Ovary (tissue), 10 donors: Measurements from ENCODE around the gene GJC3. TPM values are rescaled to one million over a fixed set of nuclear protein-coding genes. Genes with fewer than 3 reads are reported as not detected.
"Not testable (repeated sequence)": the region's sequence is repeated elsewhere in the genome, so short reads cannot be mapped to it uniquely, and the experiment has no call there.

Source experiments
- DNase-seq, 5 donors: peaks; one replicate each; pipeline ENCODE4 v3.0.0-alpha.2; 2019 to 2020
- H3K27ac ChIP-seq, 2 donors: fragments of 200-600 bp; one replicate each; pipeline versions ENCODE4 v1.5.1 to v1.8.0; 2019 to 2022
- H3K27me3 ChIP-seq: fragments of 200-600 bp; one replicate; pipeline ENCODE4 v1.8.0; 2022
- H3K36me3 ChIP-seq: fragments of 200-600 bp; sonication (generic); one replicate; pipeline ENCODE4 v1.5.1; 2019
- H3K4me1 ChIP-seq: one replicate; pipeline ENCODE4 v1.8.1; 2013; ENCODE audit warnings: mild to moderate bottlenecking, moderate library complexity; ENCODE audit not compliant: insufficient read depth
- H3K4me3 ChIP-seq: fragments of 200-600 bp; sonication (generic); one replicate; pipeline ENCODE4 v1.5.1; 2017
- H3K9me3 ChIP-seq, 2 donors: fragments of 200-600 bp in 1 of 2; sonication (generic) in 1 of 2; one replicate each; pipeline versions ENCODE4 v1.5.1 to v1.8.1; 2013 to 2019; ENCODE audit warnings: mild to moderate bottlenecking in 1 of 2, moderate library complexity in 1 of 2
- EP300 ChIP-seq: sonication (generic); formaldehyde crosslinking; IDR thresholded peaks from one replicate; pipeline ENCODE4 v1.6.1; 2017; ENCODE audit warnings: antibody characterized with exemption
- POLR2A ChIP-seq: fragments of 450-650 bp; IDR thresholded peaks from one replicate; pipeline ENCODE4 v1.6.1; 2017; ENCODE audit warnings: antibody characterized with exemption, mild to moderate bottlenecking, moderate library complexity
- WGBS, 3 donors: extraction: QIAGEN DNeasy Blood & Tissue Kit in 1 of 3; methylation state at CpG; one replicate each; pipeline versions ENCODE4 v1.1.5 to v1.1.7; 2013 to 2017; 5-methylcytosine and 5-hydroxymethylcytosine counted together
- intact Hi-C, 4 donors: fragments of 100-400 bp; cut with DNase I; formaldehyde crosslinking; loops; one replicate each; pipeline versions ENCODE4 v1.11.0 to v1.15.1; 2022 to 2023
- long read RNA-seq, 3 donors: library from polyadenylated mRNA in 2 of 3; unstranded in 2 of 3; transcript quantifications; one replicate each; pipeline ENCODE4 v2.0.0 and lab custom pipeline, GENCODE V29; 2021 to 2026
- polyA plus RNA-seq, 2 donors: library from polyadenylated mRNA; stranded (reverse); fragments of 200-250 nt in 1 of 2; fragments of 350-450 nt in 1 of 2; fragmentation: Illumina TruSeq in 1 of 2; extraction: RNeasy Lipid Tissue Mini Kit (QIAGEN cat#74804) in 1 of 2; gene quantifications; one replicate each; pipeline ENCODE4 v1.2.3, GENCODE V29; 2013 to 2014
- total RNA-seq, 7 donors: library from RNA; depleted of rRNA in 2 of 7; stranded (reverse); fragments of >200 nt in 2 of 7; fragmentation: NEBNext Ultra II Directional in 3 of 7; extraction: Animal tissue kit (Norgen Biotek cat#: 25700) in 3 of 7; gene quantifications; one replicate each; pipeline versions ENCODE4 v1.1.0 to v1.2.4, GENCODE V29; 2016 to 2023
- TF ChIP-seq, protein P1 (sequence below), 3 donors: fragments of 450-650 bp in 2 of 3; fragments of 200-600 bp in 1 of 3; IDR thresholded peaks; one replicate each; pipeline versions ENCODE4 v1.5.1 to v1.8.0; 2016 to 2022; ENCODE audit warnings: antibody characterized with exemption in 3 of 3, mild to moderate bottlenecking in 1 of 3
- donor health status: DM: no; HTN: no; CAD: no; lungs with moderate emphysema.
- donor health status: DM: no; HTN: no; CAD: no.
- donor health status: Bipolar disorder and iron deficiency.
- donor health status: DM: yes; HTN: yes; CAD: no.
- donor health status: DM: no; HTN: no; CAD: no.
- donor health status: DM: yes; HTN: yes; CAD: no.

GJC3 gene, protein sequence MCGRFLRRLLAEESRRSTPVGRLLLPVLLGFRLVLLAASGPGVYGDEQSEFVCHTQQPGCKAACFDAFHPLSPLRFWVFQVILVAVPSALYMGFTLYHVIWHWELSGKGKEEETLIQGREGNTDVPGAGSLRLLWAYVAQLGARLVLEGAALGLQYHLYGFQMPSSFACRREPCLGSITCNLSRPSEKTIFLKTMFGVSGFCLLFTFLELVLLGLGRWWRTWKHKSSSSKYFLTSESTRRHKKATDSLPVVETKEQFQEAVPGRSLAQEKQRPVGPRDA
- 1 to 10 TPM in 1 of 7 donors, under 1 TPM in 3, not detected in 3; 0.18 to 1.3 (median 0.29) TPM for total RNA-seq
- polyA plus RNA-seq, result under 1 TPM; 0.42 to 0.45 TPM
- long read RNA-seq, donor 1, partial matches to known transcripts, result 0 of 1 reads
- long read RNA-seq, donor 1, other reads (novel, unspliced or antisense), result 0 of 1 reads
- long read RNA-seq, donor 2, result 0 reads
- long read RNA-seq, donor 3, result 0 reads

DNA sequence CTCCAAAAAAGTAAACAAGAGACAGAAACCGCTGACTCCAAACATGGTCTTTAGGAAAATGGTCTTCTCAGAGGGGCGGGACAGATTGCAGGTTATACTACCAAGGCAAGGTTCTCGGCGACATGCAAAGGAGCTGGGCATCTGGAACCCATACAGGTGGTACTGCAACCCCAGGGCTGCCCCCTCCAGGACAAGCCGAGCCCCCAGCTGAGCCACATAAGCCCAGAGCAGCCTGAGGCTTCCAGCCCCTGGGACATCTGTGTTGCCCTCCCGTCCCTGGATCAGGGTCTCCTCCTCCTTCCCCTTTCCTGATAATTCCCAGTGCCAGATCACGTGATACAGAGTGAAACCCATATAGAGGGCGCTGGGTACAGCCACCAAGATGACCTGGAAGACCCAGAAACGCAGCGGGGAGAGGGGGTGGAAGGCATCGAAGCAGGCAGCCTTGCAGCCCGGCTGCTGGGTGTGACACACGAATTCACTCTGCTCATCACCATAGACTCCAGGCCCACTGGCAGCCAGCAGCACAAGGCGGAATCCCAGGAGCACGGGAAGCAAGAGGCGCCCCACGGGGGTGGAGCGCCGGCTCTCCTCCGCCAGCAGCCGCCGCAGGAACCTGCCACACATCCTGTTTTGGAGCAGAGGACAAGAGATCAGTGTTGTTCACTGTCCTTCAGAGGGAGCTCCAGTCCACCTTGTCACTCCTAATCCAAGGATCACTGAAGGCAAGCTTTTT lies at the start of gene GJC3:
Gene GJC3 (minus strand): TSS at position 627 of the 736 bp plus-strand sequence. CDS start 0 bp downstream, at position 627.
- Histone ChIP-seq H3K4me3 (peak within 1 kb of the TSS; percentile 16), H3K27ac (no peak within 1 kb of the TSS), H3K9me3 (no peaks in the 10 kb centered on the region), H3K4me1 (no peaks in the 10 kb centered on the region), H3K27me3 (no peaks in the 10 kb centered on the region), H3K36me3 (no peaks in the 10 kb centered on the region)
- intact Hi-C loops, result no loop called here
- 17 to 19% (median 17%) methylated on average over 22 of the region's 22 CpGs for WGBS, 3 donors
- peak in 4 of 5 donors; percentile 14 to 46 (median 24) for DNase-seq
- TF ChIP-seq EP300 (no peak), POLR2A (no peak)
- TF ChIP-seq, protein P1, sequence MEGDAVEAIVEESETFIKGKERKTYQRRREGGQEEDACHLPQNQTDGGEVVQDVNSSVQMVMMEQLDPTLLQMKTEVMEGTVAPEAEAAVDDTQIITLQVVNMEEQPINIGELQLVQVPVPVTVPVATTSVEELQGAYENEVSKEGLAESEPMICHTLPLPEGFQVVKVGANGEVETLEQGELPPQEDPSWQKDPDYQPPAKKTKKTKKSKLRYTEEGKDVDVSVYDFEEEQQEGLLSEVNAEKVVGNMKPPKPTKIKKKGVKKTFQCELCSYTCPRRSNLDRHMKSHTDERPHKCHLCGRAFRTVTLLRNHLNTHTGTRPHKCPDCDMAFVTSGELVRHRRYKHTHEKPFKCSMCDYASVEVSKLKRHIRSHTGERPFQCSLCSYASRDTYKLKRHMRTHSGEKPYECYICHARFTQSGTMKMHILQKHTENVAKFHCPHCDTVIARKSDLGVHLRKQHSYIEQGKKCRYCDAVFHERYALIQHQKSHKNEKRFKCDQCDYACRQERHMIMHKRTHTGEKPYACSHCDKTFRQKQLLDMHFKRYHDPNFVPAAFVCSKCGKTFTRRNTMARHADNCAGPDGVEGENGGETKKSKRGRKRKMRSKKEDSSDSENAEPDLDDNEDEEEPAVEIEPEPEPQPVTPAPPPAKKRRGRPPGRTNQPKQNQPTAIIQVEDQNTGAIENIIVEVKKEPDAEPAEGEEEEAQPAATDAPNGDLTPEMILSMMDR (IDR thresholded peaks at IDR 0.05), result no peak

DNA sequence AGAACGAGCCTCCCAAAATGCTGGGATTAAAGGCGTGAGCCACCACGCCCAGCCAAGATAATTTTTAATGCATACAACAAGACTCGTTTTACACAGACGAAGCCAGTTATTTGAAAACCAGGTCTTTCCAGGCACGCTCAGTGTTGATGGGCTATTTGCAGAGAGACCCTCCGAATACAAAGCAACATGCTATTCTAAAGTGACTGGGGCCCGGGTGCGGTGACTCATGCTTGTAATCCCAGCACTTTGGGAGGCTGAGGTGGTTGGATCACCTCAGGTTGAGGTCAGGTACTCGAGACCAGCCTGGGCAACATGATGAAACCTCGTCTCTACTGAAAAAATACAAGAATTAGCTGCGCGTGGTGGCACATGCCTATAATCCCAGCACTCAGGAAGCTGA lies 47.2 kb upstream of the GJC3 start:
- Histone ChIP-seq H3K4me3 (no peak overlapping the region), H3K27me3 (no peaks in the 10 kb centered on the region), H3K27ac (no peak overlapping the region), H3K4me1 (no peaks in the 10 kb centered on the region), H3K9me3 (no peaks in the 10 kb centered on the region), H3K36me3 (no peaks in the 10 kb centered on the region)
- DNase-seq, result no peak
- TF ChIP-seq POLR2A (no peak), EP300 (no peak)
- TF ChIP-seq, protein P1 (IDR thresholded peaks at IDR 0.05), result no peak
- 83 to 90% (median 83%) methylated on average over 13 of the region's 13 CpGs for WGBS, 3 donors
- intact Hi-C loops, result no loop called here

DNA sequence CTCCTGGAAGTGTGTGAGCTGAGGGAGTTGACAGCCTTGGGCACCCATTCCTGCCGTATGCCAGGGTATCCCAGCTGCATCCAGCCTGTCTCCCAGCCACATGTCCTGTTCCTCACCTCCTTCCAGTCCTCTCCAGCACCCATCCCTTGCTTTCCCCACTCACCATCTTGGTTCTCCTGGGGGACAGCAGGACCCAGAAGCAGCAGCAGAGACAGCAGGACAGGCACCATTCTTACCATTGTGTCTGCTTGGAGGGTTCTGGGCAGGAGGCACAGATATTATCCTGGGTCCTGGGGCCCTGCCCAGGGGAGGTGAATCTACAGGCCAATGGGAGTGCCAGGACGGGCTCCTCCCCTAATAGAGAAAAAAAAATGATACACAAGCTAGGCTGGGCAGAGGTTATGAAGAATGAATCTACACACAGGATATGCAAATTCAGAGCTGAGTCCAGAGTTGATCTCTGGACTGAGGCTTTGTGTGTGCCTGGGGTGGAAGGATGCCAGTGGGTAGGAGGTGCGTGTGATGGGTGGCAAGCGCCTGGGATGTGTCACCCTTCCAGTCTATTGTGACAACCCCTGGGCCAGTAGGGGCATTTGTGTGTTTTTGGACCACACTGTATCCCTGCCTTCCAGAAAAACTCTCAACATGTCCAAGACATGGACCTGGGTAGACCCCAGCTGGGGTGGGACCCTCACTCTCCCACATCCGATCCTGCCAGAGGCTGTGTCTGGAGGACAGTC lies 46.5 kb upstream of the GJC3 start, which contains the start of gene AZGP1:
Gene AZGP1 (minus strand): TSS at position 250 of the 740 bp plus-strand sequence. CDS start 11 bp downstream, at position 239.
- Histone ChIP-seq H3K27me3 (no peaks in the 10 kb centered on the region), H3K27ac (no peak within 1 kb of the TSS), H3K4me3 (no peak within 1 kb of the TSS), H3K4me1 (no peaks in the 10 kb centered on the region), H3K9me3 (no peaks in the 10 kb centered on the region), H3K36me3 (no peaks in the 10 kb centered on the region)
- TF ChIP-seq POLR2A, result no peak
- TF ChIP-seq EP300, result no peak
- TF ChIP-seq, protein P1 (IDR thresholded peaks at IDR 0.05), result no peak
- intact Hi-C loops, result no loop called here
- WGBS, 3 donors, result 62 to 75% (median 64%) methylated on average over 5 of the region's 5 CpGs
- DNase-seq, result no peak

DNA sequence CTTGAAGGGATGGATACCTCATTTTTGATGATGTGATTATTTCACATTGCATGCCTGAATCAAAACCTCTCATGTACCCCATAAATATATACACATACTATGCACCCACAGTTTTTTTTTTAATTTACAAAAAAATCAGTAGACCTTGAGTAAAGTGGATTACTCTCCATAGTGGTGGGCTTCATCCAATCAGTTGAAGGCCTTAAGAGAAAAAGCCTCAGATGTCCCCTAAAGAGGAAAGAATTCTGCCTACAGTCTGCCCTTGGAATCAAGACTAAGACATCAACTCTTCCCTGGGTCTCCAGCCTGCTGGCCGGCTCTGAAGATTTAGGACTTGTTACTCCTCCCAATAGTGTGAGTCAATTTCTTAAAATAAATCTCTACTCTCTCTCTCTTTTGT lies 45.3 kb upstream of the GJC3 start:
- Histone ChIP-seq H3K4me1 (no peaks in the 10 kb centered on the region), H3K36me3 (no peaks in the 10 kb centered on the region), H3K9me3 (no peaks in the 10 kb centered on the region), H3K27ac (no peak overlapping the region), H3K4me3 (no peak overlapping the region), H3K27me3 (no peaks in the 10 kb centered on the region)
- 37 to 43% (median 41%) methylated on average over 1 of the region's 1 CpG for WGBS, 3 donors
- TF ChIP-seq, protein P1 (IDR thresholded peaks at IDR 0.05), result no peak
- TF ChIP-seq POLR2A, result no peak
- TF ChIP-seq EP300, result no peak
- intact Hi-C loops, result no loop called here
- no peak for DNase-seq

DNA sequence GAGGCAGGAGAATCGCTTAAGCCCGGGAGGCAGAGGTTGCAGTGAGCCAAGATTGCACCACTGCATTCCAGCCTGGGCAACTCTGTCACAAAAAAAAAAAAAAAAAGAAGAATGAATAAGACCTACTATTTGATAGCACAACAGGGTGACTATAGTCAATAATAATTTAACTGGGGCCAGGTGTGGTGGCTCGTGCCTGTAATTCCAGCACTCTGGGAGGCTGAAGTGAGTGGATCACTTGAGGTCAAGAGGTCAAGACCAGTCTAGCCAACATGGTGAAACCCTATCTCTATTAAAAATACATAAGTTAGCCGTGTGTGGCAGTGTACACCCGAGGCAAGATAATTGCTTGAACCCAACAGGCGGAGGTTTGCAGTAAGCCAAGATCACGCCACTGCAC lies 44.4 kb upstream of the GJC3 start:
- H3K27ac ChIP-seq, H3K4me1 ChIP-seq, H3K4me3 ChIP-seq, DNase-seq, H3K36me3 ChIP-seq, H3K27me3 ChIP-seq, H3K9me3 ChIP-seq, intact Hi-C loops: not testable (repeated sequence)
- 78 to 81% (median 78%) methylated on average over 7 of the region's 7 CpGs for WGBS, 3 donors
